B cell (primary cell): ENCODE measurements around the gene SDK2. TPM values are rescaled to one million over a fixed set of nuclear protein-coding genes. Genes with fewer than 3 reads are reported as not detected.

Experiments used
- ATAC-seq: fragments of 200-7000 bp; cut with Tn5 transposase; one replicate; pipeline ENCODE4 v1.10.0; 2021; ENCODE audit warnings: low read depth, mild to moderate bottlenecking, moderate number of reproducible peaks, moderate library complexity
- CTCF ChIA-PET: fragments of 350-600 bp; sonication (Branson Sonifier 250); formaldehyde crosslinking; loops from one replicate; lab custom pipeline; 2021; ENCODE audit warnings: antibody characterized with exemption, inconsistent platforms; lab: Charles Lee
- POLR2A ChIA-PET: fragments of 350-600 bp; sonication (Branson Sonifier 250); formaldehyde crosslinking; loops from one replicate; lab custom pipeline; 2021; ENCODE audit warnings: antibody characterized with exemption; lab: Charles Lee
- DNase-seq: peaks from one replicate; pipeline ENCODE4 v3.0.0; 2013
- H2AFZ ChIP-seq: 2 replicates; pipeline ENCODE4 v1.6.1; 2012; ENCODE audit warnings: mild to moderate bottlenecking, low read depth, low read length; ENCODE audit not compliant: insufficient read depth, poor library complexity, severe bottlenecking
- H3K27ac ChIP-seq, 2 donors: 1 replicate in 1 of 2; 2 replicates in 1 of 2; pipeline ENCODE4 v1.5.1; 2012 to 2013; ENCODE audit warnings: low read length in 2 of 2, mild to moderate bottlenecking in 2 of 2, moderate library complexity in 1 of 2
- H3K27me3 ChIP-seq, 4 experiments: fragments of 200-600 bp in 1 of 4; sonication (generic) in 1 of 4; replicated peaks in 1 of 4; 1 replicate in 2 of 4; 2 replicates in 2 of 4; pipeline versions ENCODE4 v1.6.1 to v1.7.0; 2013 to 2016; ENCODE audit warnings: low read length in 3 of 4, mild to moderate bottlenecking in 2 of 4, mixed read lengths in 1 of 4, moderate library complexity in 1 of 4; ENCODE audit not compliant: insufficient read depth in 4 of 4, control insufficient read depth in 3 of 4; ENCODE audit errors: control extremely low read depth in 1 of 4
- H3K36me3 ChIP-seq, 2 experiments: replicated peaks in 1 of 2; 1 replicate in 1 of 2; 2 replicates in 1 of 2; pipeline versions ENCODE4 v1.6.1 to v1.7.1; 2013; ENCODE audit warnings: low read length in 1 of 2; ENCODE audit not compliant: insufficient read depth in 2 of 2, control insufficient read depth in 1 of 2; ENCODE audit errors: control extremely low read depth in 1 of 2, extremely low read depth in 1 of 2
- H3K4me1 ChIP-seq, 2 donors: fragments of 200-600 bp in 1 of 2; sonication (generic) in 1 of 2; 1 replicate in 1 of 2; 2 replicates in 1 of 2; pipeline versions ENCODE4 v1.5.1 to v1.6.1; 2013 to 2017; ENCODE audit warnings: low read length in 2 of 2; ENCODE audit not compliant: control insufficient read depth in 2 of 2, insufficient read depth in 2 of 2
- H3K4me2 ChIP-seq: replicated peaks from 2 replicates; pipeline ENCODE3; 2012; ENCODE audit warnings: mild to moderate bottlenecking, low read depth, low read length; ENCODE audit not compliant: poor library complexity, severe bottlenecking
- H3K4me3 ChIP-seq, 5 experiments: fragments of 200-600 bp in 1 of 5; sonication (generic) in 1 of 5; 1 replicate in 3 of 5; 2 replicates in 2 of 5; pipeline versions ENCODE4 v1.5.1 to v1.7.0; 2011 to 2016; ENCODE audit warnings: low read length in 4 of 5, mild to moderate bottlenecking in 4 of 5, low read depth in 2 of 5, control low read depth in 1 of 5, moderate library complexity in 1 of 5; ENCODE audit not compliant: insufficient read depth in 1 of 5; ENCODE audit errors: control extremely low read depth in 1 of 5, extremely low read depth in 1 of 5
- H3K79me2 ChIP-seq: fragments of 200-600 bp; sonication (generic); one replicate; pipeline ENCODE4 v1.6.0; 2016; ENCODE audit warnings: low read length; ENCODE audit not compliant: control insufficient read depth, insufficient read depth
- H3K9ac ChIP-seq: fragments of 200-600 bp; sonication (generic); 2 replicates; pipeline ENCODE4 v1.6.1; 2017; ENCODE audit warnings: mild to moderate bottlenecking, low read length, moderate library complexity
- H3K9me3 ChIP-seq, 3 donors: one replicate each; pipeline versions ENCODE4 v1.6.1 to v1.7.1; 2013; ENCODE audit warnings: low read length in 2 of 3; ENCODE audit not compliant: control insufficient read depth in 2 of 3, insufficient read depth in 1 of 3; ENCODE audit errors: control extremely low read depth in 1 of 3
- H4K20me1 ChIP-seq: 2 replicates; pipeline ENCODE4 v1.6.0; 2012; ENCODE audit warnings: mild to moderate bottlenecking, low read length; ENCODE audit not compliant: insufficient read depth, control insufficient read depth, poor library complexity, severe bottlenecking
- H3K27ac Mint-ChIP-seq: one replicate; pipeline ENCODE4 v1.8.0; 2021; ENCODE audit warnings: mixed read lengths
- H3K27me3 Mint-ChIP-seq: one replicate; pipeline ENCODE4 v1.8.0; 2021; ENCODE audit warnings: mixed read lengths
- H3K4me1 Mint-ChIP-seq: one replicate; pipeline ENCODE4 v1.8.0; 2021; ENCODE audit warnings: mixed read lengths
- H3K4me3 Mint-ChIP-seq: one replicate; pipeline ENCODE4 v1.8.0; 2021; ENCODE audit warnings: mixed read lengths
- H3K9me3 Mint-ChIP-seq: one replicate; pipeline ENCODE4 v1.8.0; 2022; ENCODE audit warnings: mixed read lengths; ENCODE audit not compliant: insufficient read depth
- CTCF ChIP-seq: fragments of 200-600 bp; IDR thresholded peaks from one replicate; pipeline ENCODE4 v1.8.0; 2022; ENCODE audit warnings: antibody characterized with exemption, mild to moderate bottlenecking
- EZH2 ChIP-seq: IDR thresholded peaks from 2 replicates; pipeline ENCODE4 v1.6.1; 2012; ENCODE audit warnings: borderline replicate concordance, low read depth, mild to moderate bottlenecking, moderate library complexity, low read length; ENCODE audit not compliant: insufficient read depth, poor library complexity, severe bottlenecking
- WGBS: methylation state at CpG from one replicate; pipeline ENCODE4 v1.1.5; 2013; ENCODE audit warnings: missing lambda C conversion rate; ENCODE audit not compliant: insufficient coverage; 5-methylcytosine and 5-hydroxymethylcytosine counted together
- intact Hi-C: fragments of 100-400 bp; cut with micrococcal nuclease; formaldehyde crosslinking; loops from one replicate; pipeline ENCODE4 v1.10.0; 2022
- polyA plus RNA-seq: library from polyadenylated mRNA; depleted of rRNA; stranded (reverse); fragments of >200 nt; gene quantifications from 2 replicates; pipeline ENCODE4 v1.2.3, GENCODE V29; 2012
- total RNA-seq, 2 donors: library from RNA; stranded (reverse); fragments of 120-200 nt in 1 of 2; gene quantifications; 1 replicate in 1 of 2; 2 replicates in 1 of 2; pipeline versions ENCODE4 v1.2.3 to v1.2.4, GENCODE V29; 2013 to 2022

SDK2 gene
- total and polyA plus RNA-seq, 2 donors (not counting 1 experiment from before 2014, with no cell fraction given): 3.2 to 13.0 TPM

- intact Hi-C loops: loop anchor here (2.0 to 5.0 kb wide), 3 partner anchors 70 to 95 kb away; no protein-coding TSS in a partner anchor
These were observed 1.6 kb downstream of the SDK2 start for GRCh38 chr17:73642659-73643000.

More at GRCh38 chr17:73642659-73643000, 1.6 kb downstream of the SDK2 start:
- Mint-ChIP-seq H3K9me3 (no peaks in the 10 kb centered on the region), H3K4me1 (peaks cover 31% of the 10 kb centered on the region), H3K27me3 (peaks cover 4% of the 10 kb centered on the region), H3K4me3 (peak overlapping the region; percentile 91), H3K27ac (peak overlapping the region; percentile 74)
- Histone ChIP-seq H3K36me3 (peaks cover 0 to 4% of the 10 kb centered on the region in 2 experiments), H3K9ac (peak overlapping the region; percentile 66), H3K4me3 (peak overlapping the region in 4 of 5 experiments; percentile 49 to 72 (median 64)), H2AFZ (peak overlapping the region; percentile 86), H3K9me3 (no peaks in the 10 kb centered on the region), H3K79me2 (peaks cover 60% of the 10 kb centered on the region), H3K27ac (peak overlapping the region in 1 of 2 donors; percentile 24), H4K20me1 (peaks cover 26% of the 10 kb centered on the region), H3K4me1 (peaks cover 20 to 38% of the 10 kb centered on the region in 2 donors), H3K4me2 (peak overlapping the region; percentile 93), H3K27me3 (peaks cover 0 to 23% (median 0%) of the 10 kb centered on the region in 4 experiments)
- TF ChIP-seq CTCF: no peak
- no peak for TF ChIP-seq EZH2
- DNase-seq (no peak), ATAC-seq (no peak)
- ChIA-PET POLR2A (interaction anchor here (0.8 kb wide), 1 partner anchor 51 kb away, joined by 3 read pairs; no protein-coding TSS in a partner anchor), CTCF (interaction anchor here (0.7 to 1.5 kb wide), 2 partner anchors 57 to 70 kb away, joined by 3 to 6 read pairs; no protein-coding TSS in a partner anchor)
- 20% methylated on average over 8 of the region's 11 CpGs for WGBS
